GM12864 (cell line): ENCODE results near the gene RNF130.

Experiments used
- DNase-seq: peaks from one replicate; pipeline ENCODE4 v3.0.0-alpha.2; 2011; ENCODE audit warnings: low read depth
- H3K4me3 ChIP-seq: 2 replicates; pipeline ENCODE4 v1.5.1; 2011; ENCODE audit warnings: mild to moderate bottlenecking, low read depth, low read length, control low read depth
- TF ChIP-seq, protein P1 (sequence below): IDR thresholded peaks from 2 replicates; pipeline ENCODE4 v1.5.1; 2011; ENCODE audit warnings: low read depth, mild to moderate bottlenecking, moderate library complexity, low read length, control low read depth, inconsistent platforms; ENCODE audit errors: missing control alignments

The RNF130 gene

DNA sequence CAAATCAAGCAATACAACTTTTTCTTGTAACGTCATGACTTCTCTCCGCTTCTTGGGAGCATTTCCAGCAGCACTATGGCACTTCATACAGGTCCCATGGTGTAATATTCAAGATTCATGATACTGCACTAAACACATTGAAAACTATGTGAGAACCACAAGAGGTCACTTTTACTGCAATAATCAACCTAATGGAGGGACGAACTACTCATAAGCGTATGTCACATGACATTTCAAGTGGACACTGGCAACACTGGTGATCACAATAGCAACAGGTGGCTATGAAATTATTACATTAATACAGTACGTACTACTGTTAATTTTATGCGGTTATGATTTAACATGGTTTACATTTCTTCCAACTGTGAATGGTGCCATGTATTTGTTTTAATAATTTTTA is 85.2 kb downstream of the RNF130 start:
- no peak for DNase-seq
- H3K4me3 ChIP-seq, result no peak overlapping the region
- TF ChIP-seq, protein P1, sequence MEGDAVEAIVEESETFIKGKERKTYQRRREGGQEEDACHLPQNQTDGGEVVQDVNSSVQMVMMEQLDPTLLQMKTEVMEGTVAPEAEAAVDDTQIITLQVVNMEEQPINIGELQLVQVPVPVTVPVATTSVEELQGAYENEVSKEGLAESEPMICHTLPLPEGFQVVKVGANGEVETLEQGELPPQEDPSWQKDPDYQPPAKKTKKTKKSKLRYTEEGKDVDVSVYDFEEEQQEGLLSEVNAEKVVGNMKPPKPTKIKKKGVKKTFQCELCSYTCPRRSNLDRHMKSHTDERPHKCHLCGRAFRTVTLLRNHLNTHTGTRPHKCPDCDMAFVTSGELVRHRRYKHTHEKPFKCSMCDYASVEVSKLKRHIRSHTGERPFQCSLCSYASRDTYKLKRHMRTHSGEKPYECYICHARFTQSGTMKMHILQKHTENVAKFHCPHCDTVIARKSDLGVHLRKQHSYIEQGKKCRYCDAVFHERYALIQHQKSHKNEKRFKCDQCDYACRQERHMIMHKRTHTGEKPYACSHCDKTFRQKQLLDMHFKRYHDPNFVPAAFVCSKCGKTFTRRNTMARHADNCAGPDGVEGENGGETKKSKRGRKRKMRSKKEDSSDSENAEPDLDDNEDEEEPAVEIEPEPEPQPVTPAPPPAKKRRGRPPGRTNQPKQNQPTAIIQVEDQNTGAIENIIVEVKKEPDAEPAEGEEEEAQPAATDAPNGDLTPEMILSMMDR, result no peak

DNA sequence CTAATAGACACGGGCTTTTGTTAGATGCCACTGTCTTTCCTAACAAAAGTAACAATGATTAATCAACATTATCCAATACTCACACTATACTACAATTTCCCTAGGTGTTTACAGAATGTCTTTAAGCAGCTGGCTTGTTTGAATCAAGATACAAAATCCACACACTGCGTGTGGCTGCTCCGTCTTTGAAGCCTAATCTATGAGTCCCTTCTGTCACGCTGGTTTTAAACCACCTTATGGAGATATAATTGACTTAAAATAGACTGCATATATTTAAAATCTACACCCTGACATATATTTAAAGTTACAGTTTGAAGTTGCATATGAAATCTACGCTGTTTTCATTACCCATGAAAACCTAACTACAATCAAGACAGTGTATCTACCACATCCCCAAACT is 89.9 kb downstream of the RNF130 start:
- DNase-seq, result no peak
- H3K4me3 ChIP-seq, result no peak overlapping the region
- TF ChIP-seq, protein P1, result no peak

DNA sequence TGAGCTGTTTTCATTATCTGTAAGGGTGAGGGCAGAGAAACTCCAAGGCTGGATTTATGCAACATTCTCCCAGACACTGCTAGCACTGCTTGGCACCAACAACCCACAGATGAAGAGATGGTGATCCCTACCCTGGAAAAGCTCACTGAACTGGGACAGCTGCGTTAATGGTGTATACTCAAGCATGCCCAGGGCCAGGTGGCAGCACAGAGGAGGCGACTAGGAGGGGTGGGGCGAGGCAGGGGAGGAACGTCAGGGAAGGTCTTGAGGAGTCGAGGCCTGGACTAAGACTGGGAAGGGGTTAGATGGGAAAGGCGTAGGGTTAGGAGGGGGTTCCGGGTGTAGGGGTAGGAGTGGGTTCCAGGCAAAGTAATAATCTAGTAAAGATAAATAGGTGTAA is 90.8 kb downstream of the RNF130 start:
- H3K4me3 ChIP-seq, result no peak overlapping the region
- TF ChIP-seq, protein P1, result no peak
- no peak for DNase-seq

DNA sequence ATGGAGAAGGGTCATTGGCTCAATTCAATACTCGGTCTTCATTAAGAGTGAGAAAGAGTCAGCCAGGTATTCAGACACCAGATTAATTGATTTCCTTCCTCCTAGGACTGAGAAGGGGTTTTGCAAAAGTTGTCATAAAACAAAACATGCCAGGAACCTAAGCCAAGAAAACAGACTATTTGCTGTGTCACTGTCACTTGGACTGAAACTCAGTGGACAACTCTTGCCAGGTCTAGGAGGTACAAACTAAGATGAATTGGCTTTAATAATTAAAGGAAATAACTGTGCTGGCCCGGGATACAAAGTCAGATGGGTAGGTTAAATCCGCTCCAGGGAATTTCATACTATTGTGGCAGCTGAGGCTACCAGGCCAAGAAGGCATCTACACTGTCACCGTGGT is 92.8 kb downstream of the RNF130 start:
- H3K4me3 ChIP-seq, result no peak overlapping the region
- TF ChIP-seq, protein P1, result no peak
- no peak for DNase-seq

DNA sequence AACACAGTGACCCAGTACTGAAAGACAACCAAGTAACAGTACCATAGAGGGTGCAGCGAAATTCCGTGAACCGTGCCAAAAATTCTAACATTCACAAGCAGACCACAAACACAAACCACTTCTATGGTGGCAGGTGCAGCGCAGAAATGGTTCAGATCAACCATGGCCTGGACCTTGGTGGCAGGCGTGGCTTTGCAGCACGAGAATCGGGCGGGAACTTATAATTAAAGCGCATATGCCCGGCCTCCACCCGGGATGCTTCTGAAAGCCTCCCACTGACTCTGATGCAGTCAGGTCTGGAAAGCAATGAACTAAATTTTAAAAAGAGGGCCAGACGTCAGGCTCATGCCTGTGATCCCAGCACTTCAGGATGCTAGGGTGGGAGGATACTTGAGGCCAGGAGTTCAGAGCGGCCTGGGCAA is 95.8 kb downstream of the RNF130 start:
- TF ChIP-seq, protein P1, result no peak
- DNase-seq, result no peak
- H3K4me3 ChIP-seq, result no peak overlapping the region

DNA sequence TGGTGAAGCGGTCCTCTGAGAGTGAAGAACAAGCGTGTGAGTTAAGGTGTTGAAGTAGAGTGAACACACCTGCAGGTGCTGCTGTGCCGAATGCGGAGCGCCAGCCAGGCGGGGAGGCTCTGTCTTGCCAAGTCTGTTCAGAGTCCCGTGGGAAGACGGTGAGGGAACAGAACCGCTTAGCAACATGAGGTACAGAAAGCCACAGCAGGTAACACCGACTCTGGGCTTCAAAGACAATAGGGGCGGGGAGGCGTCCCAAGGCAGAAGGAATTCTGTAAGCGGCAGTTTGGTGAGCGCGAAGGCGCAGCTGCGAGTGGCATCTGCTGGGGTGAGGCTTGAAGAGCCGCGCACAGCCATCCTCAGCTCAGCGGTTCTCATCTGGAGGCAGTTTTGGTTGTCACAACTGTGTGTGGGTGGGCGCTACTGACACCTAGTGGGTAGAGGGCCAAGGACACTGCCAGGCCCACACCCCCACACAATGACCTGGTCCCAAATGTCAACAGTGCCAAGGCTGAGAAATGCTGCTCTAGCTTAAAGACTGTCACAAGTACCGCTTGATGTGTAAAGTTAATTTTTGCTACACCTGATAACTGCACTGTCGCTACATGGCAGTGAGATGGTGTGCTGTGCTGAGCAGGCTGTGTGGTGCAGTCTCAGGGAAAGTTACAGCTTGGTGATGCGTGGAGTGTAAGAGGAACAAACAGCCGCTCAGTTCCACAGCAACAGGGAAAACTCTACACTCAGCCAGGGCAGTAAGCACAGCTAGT is 96.4 kb downstream of the RNF130 start:
- H3K4me3 ChIP-seq, result no peak overlapping the region
- DNase-seq, result peak; percentile 44
- TF ChIP-seq, protein P1, result peak; percentile 85
